Activated CD4-positive, alpha-beta T cell treated with anti-CD3 and anti-CD28 coated beads, Interleukin-2, amount 10 ng/mL, durations not matched to agents 7 days and 5 days (primary cell): ENCODE results near the gene PLCD4. TPM values are rescaled to one million over a fixed set of nuclear protein-coding genes. Genes with fewer than 3 reads are reported as not detected.

Experiments
- CTCF ChIA-PET: fragments of 350-600 bp; sonication (Branson Sonifier 250); formaldehyde crosslinking; loops from one replicate; lab custom pipeline; 2021; ENCODE audit warnings: antibody characterized with exemption; lab: Charles Lee
- POLR2A ChIA-PET: fragments of 350-600 bp; sonication (Branson Sonifier 250); formaldehyde crosslinking; loops from one replicate; lab custom pipeline; 2021; ENCODE audit warnings: antibody characterized with exemption; lab: Charles Lee
- DNase-seq: peaks from one replicate; pipeline ENCODE4 v3.0.0-alpha.2; 2020
- H3K27ac Mint-ChIP-seq: one replicate; pipeline ENCODE4 v1.8.0; 2021; ENCODE audit warnings: mild to moderate bottlenecking, moderate library complexity, mixed read lengths
- H3K27me3 Mint-ChIP-seq: one replicate; pipeline ENCODE4 v1.8.0; 2021; ENCODE audit warnings: mixed read lengths
- H3K36me3 Mint-ChIP-seq: one replicate; pipeline ENCODE4 v1.8.0; 2021; ENCODE audit warnings: low read depth, mixed read lengths
- H3K4me1 Mint-ChIP-seq: one replicate; pipeline ENCODE4 v1.8.0; 2021; ENCODE audit warnings: mixed read lengths
- H3K4me3 Mint-ChIP-seq: one replicate; pipeline ENCODE4 v1.8.0; 2021; ENCODE audit warnings: mild to moderate bottlenecking, moderate library complexity, mixed read lengths
- H3K9me3 Mint-ChIP-seq: one replicate; pipeline ENCODE4 v1.8.0; 2021; ENCODE audit warnings: mixed read lengths
- total RNA-seq, 2 experiments: library from RNA; stranded (reverse); gene quantifications; one replicate each; pipeline ENCODE4 v1.2.3, GENCODE V29; 2021

Gene PLCD4
- total RNA-seq, 2 experiments from 2014 or later = 0.15 to 0.30 TPM

GRCh38 chr2:218577482-218578220 is 30.0 kb upstream of the PLCD4 start:
- Mint-ChIP-seq H3K4me3 (no peak overlapping the region), H3K4me1 (peaks cover 41% of the 10 kb centered on the region), H3K36me3 (peaks cover 38% of the 10 kb centered on the region), H3K27me3 (no peaks in the 10 kb centered on the region), H3K9me3 (no peaks in the 10 kb centered on the region), H3K27ac (no peak overlapping the region)
- CTCF ChIA-PET = interaction anchor here (0.5 to 1.2 kb wide), 5 partner anchors 14 to 170 kb away, joined by 3 to 4 read pairs (median 3); no protein-coding TSS in a partner anchor
- DNase-seq = no peak
- POLR2A ChIA-PET = no interaction called here

- POLR2A ChIA-PET = no interaction called here
- CTCF ChIA-PET = interaction anchor here (0.5 to 1.2 kb wide), 4 partner anchors 15 to 432 kb away, joined by 3 to 5 read pairs (median 4); no protein-coding TSS in a partner anchor
- Mint-ChIP-seq H3K27me3 (no peaks in the 10 kb centered on the region), H3K4me3 (no peak overlapping the region), H3K27ac (no peak overlapping the region), H3K9me3 (no peaks in the 10 kb centered on the region), H3K4me1 (peaks cover 40% of the 10 kb centered on the region), H3K36me3 (peaks cover 41% of the 10 kb centered on the region)
- no peak for DNase-seq
Measured at GRCh38 chr2:218578272-218578877, 29.3 kb upstream of the PLCD4 start.

- peaks cover 32% of the 10 kb centered on the region for H3K4me1 Mint-ChIP-seq
- POLR2A ChIA-PET = no interaction called here
- no peak for DNase-seq
- no peaks in the 10 kb centered on the region for H3K27me3 Mint-ChIP-seq
- CTCF ChIA-PET = interaction anchor here (0.6 to 1.4 kb wide), 5 partner anchors 14 to 182 kb away, joined by 3 to 5 read pairs (median 3); partner anchors contain the start of gene CTDSP1
- H3K9me3 Mint-ChIP-seq = no peaks in the 10 kb centered on the region
- H3K27ac Mint-ChIP-seq = no peak overlapping the region
- peaks cover 55% of the 10 kb centered on the region for H3K36me3 Mint-ChIP-seq
- H3K4me3 Mint-ChIP-seq = no peak overlapping the region
Measured at GRCh38 chr2:218582076-218582475, 25.6 kb upstream of the PLCD4 start.

- ChIA-PET CTCF (interaction anchor here (0.9 kb wide), 1 partner anchor 123 kb away, joined by 3 read pairs; no protein-coding TSS in a partner anchor), POLR2A (no interaction called here)
- peaks cover 22% of the 10 kb centered on the region for H3K4me1 Mint-ChIP-seq
- no peak overlapping the region for H3K4me3 Mint-ChIP-seq
- H3K27me3 Mint-ChIP-seq = no peaks in the 10 kb centered on the region
- peaks cover 58% of the 10 kb centered on the region for H3K36me3 Mint-ChIP-seq
- no peaks in the 10 kb centered on the region for H3K9me3 Mint-ChIP-seq
- no peak for DNase-seq
- H3K27ac Mint-ChIP-seq = no peak overlapping the region
Measured at GRCh38 chr2:218583983-218584850, 23.5 kb upstream of the PLCD4 start.

- Mint-ChIP-seq H3K4me1 (peaks cover 18% of the 10 kb centered on the region), H3K4me3 (no peak overlapping the region), H3K9me3 (no peaks in the 10 kb centered on the region), H3K27me3 (no peaks in the 10 kb centered on the region), H3K27ac (no peak overlapping the region), H3K36me3 (peaks cover 59% of the 10 kb centered on the region)
- CTCF ChIA-PET = no interaction called here
- no peak for DNase-seq
- POLR2A ChIA-PET = no interaction called here
Measured at GRCh38 chr2:218585541-218585940, 22.2 kb upstream of the PLCD4 start.

- Mint-ChIP-seq H3K36me3 (no peaks in the 10 kb centered on the region), H3K27me3 (peaks cover 17% of the 10 kb centered on the region), H3K4me3 (no peak overlapping the region), H3K27ac (no peak overlapping the region), H3K9me3 (no peaks in the 10 kb centered on the region), H3K4me1 (no peaks in the 10 kb centered on the region)
- CTCF ChIA-PET = no interaction called here
- DNase-seq = no peak
- POLR2A ChIA-PET = no interaction called here
Measured at GRCh38 chr2:218605432-218605831, 2.3 kb upstream of the PLCD4 start.

GRCh38 chr2:218615868-218616315 is 8.2 kb downstream of the PLCD4 start:
- no peak overlapping the region for H3K27ac Mint-ChIP-seq
- H3K4me1 Mint-ChIP-seq = no peaks in the 10 kb centered on the region
- no peak overlapping the region for H3K4me3 Mint-ChIP-seq
- peaks cover 4% of the 10 kb centered on the region for H3K27me3 Mint-ChIP-seq
- ChIA-PET CTCF (interaction anchor here (0.5 to 1.3 kb wide), 4 partner anchors 9 to 72 kb away, joined by 3 read pairs; no protein-coding TSS in a partner anchor), POLR2A (no interaction called here)
- DNase-seq = no peak
- H3K9me3 Mint-ChIP-seq = no peaks in the 10 kb centered on the region
- no peaks in the 10 kb centered on the region for H3K36me3 Mint-ChIP-seq

- ChIA-PET POLR2A (no interaction called here), CTCF (interaction anchor here (0.6 kb wide), 1 partner anchor 104 kb away, joined by 6 read pairs; no protein-coding TSS in a partner anchor)
- Mint-ChIP-seq H3K4me1 (no peaks in the 10 kb centered on the region), H3K4me3 (no peak overlapping the region), H3K27me3 (no peaks in the 10 kb centered on the region), H3K27ac (peak overlapping the region; percentile 10), H3K36me3 (no peaks in the 10 kb centered on the region), H3K9me3 (no peaks in the 10 kb centered on the region)
- no peak for DNase-seq
Measured at GRCh38 chr2:218618102-218618860, 10.6 kb downstream of the PLCD4 start.

- H3K27ac Mint-ChIP-seq = no peak overlapping the region
- no peak overlapping the region for H3K4me3 Mint-ChIP-seq
- no peaks in the 10 kb centered on the region for H3K9me3 Mint-ChIP-seq
- ChIA-PET CTCF (interaction anchor here (1.3 kb wide), 1 partner anchor 10 kb away, joined by 3 read pairs; no protein-coding TSS in a partner anchor), POLR2A (no interaction called here)
- H3K4me1 Mint-ChIP-seq = no peaks in the 10 kb centered on the region
- DNase-seq = no peak
- H3K27me3 Mint-ChIP-seq = no peaks in the 10 kb centered on the region
- no peaks in the 10 kb centered on the region for H3K36me3 Mint-ChIP-seq
Measured at GRCh38 chr2:218621007-218621406, 13.3 kb downstream of the PLCD4 start.

- H3K27me3 Mint-ChIP-seq = no peaks in the 10 kb centered on the region
- no peak overlapping the region for H3K27ac Mint-ChIP-seq
- DNase-seq = no peak
- no peaks in the 10 kb centered on the region for H3K9me3 Mint-ChIP-seq
- H3K36me3 Mint-ChIP-seq = no peaks in the 10 kb centered on the region
- CTCF ChIA-PET = no interaction called here
- POLR2A ChIA-PET = no interaction called here
- H3K4me1 Mint-ChIP-seq = no peaks in the 10 kb centered on the region
- H3K4me3 Mint-ChIP-seq = no peak overlapping the region
Measured at GRCh38 chr2:218622606-218623365, 15.1 kb downstream of the PLCD4 start.

GRCh38 chr2:218623366-218623705 is 15.6 kb downstream of the PLCD4 start:
- CTCF ChIA-PET = no interaction called here
- H3K9me3 Mint-ChIP-seq = no peaks in the 10 kb centered on the region

More at GRCh38 chr2:218623366-218623705, 15.6 kb downstream of the PLCD4 start:
- Mint-ChIP-seq H3K36me3 (no peaks in the 10 kb centered on the region), H3K4me1 (no peaks in the 10 kb centered on the region), H3K27me3 (no peaks in the 10 kb centered on the region), H3K27ac (no peak overlapping the region), H3K4me3 (no peak overlapping the region)
- no peak for DNase-seq
- POLR2A ChIA-PET = no interaction called here
